Superior temporal gyrus (tissue), 1 donor: ENCODE data around the gene SCD.

Source experiments
- DNase-seq: peaks from one replicate; pipeline ENCODE4 v3.0.0-alpha.2; 2016; ENCODE audit errors: extremely low spot score

SCD gene

DNA sequence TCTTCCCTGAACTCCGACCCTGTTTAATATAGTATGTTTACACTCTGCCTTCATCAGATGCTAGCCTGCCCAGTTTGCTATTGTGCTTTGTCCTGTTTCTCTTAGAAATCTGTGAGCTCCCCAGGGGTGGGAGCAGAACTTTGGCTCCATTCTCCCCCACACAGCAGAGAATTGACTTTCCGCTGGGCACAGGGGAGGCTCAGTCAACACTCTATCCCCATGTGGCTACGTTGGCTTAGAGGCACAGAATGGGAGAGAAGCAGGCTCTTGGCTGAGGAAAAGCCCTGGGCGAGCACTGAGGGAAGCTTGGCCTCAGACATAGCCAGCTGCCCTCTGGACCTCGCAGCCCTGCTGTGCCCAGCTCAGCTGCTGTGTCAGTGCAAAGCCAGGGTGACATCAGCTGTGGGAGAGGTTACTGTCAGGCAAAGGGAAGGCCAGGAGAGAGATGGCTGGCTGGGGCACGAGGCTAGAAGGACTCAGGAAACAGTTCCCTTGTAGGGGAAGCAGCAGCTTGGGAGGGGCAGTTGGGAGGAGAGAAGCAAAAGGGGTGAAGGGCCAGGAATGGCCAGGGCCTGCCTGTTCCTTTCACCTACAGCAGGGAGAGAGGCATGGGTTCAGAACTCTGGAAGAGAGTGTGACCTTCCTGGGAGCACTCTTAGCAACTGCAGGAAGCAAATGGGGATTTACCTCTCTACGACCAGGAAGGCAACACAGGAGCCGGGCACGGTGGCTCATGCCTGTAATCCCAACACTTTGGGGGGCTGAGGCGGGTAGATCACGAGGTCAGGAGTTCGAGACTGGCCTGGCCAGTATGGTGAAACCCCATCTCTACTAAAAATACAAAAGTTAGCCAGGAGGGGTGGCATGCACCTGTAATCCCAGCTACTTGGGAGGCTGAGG, 5.8 kb upstream of the SCD start:
- DNase-seq: peak; percentile 89

DNA sequence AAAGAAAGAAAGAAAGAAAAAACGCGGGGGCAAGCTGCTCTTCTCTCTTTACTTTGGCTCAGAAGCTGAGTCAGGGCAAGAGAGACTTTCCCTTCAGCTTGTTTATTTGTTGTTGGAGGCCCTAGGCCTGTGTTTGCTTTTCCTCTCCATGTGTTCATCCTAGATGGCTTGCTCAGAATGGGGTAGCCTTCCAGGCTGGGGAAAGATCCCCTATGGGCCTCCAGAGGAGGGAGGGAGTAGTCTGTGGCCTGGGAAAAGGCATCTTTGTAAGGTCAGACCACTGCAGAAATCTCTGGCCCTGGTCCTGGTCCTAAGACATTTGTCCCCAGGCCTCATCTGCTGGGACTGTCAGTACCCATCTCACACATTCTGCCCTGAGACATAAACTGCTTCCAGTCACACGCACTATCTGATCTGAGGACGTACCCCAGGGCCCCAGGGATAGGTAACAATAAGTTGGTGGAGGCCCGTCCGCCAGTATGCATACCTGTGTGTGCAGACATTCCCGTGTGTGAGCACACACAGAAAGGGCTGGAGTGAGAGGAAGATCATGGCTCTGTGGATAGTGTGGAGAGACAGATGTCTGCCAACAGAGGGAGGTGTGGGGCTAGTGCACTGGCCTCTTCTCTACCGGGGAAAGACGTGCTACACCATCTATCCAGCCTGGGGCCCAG, 4.9 kb upstream of the SCD start:
- DNase-seq: peak; percentile 68

DNA sequence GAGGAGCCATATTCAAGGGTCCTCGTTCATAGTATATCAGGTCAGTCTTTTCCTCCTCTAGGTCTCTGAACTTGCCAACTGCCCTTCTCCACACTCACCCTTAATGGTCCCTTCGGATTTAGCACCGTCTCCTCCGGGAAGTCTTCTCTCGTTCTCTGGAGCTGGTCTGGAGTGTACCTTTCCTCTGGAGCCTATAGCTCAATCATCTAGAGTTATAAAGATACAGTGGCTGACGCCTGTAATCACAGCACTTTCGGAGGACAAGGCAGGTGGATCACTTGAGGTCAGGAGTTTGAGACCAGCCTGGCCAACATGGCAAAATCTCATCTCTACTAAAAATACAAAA, 4.4 kb upstream of the SCD start:
- no peak for DNase-seq

DNA sequence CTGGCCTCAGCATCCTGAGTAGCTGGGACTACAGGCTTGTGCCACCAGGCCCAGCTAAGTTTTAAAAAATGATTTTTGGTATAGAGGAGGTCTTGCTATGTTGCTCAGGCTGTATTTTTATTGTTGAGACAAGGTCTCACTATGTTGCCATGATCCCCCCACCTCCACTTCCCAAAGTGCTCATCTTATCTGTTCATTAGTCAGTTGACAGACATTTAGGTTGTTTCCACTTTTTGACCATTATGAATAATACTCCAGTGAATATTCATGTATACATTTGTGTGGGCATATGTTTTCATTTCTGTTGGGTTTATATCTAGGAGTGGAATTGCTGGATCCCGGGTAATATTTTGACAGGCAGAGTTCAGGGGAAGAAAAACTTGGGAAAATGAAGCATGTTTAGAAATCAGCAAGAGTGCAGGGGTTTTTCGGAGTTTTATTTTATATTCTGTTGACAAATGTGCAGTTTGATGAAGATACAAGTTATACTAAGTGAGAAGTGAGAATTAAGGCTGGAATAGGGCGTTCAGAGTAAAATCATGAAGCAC, 2.7 kb upstream of the SCD start:
- no peak for DNase-seq

DNA sequence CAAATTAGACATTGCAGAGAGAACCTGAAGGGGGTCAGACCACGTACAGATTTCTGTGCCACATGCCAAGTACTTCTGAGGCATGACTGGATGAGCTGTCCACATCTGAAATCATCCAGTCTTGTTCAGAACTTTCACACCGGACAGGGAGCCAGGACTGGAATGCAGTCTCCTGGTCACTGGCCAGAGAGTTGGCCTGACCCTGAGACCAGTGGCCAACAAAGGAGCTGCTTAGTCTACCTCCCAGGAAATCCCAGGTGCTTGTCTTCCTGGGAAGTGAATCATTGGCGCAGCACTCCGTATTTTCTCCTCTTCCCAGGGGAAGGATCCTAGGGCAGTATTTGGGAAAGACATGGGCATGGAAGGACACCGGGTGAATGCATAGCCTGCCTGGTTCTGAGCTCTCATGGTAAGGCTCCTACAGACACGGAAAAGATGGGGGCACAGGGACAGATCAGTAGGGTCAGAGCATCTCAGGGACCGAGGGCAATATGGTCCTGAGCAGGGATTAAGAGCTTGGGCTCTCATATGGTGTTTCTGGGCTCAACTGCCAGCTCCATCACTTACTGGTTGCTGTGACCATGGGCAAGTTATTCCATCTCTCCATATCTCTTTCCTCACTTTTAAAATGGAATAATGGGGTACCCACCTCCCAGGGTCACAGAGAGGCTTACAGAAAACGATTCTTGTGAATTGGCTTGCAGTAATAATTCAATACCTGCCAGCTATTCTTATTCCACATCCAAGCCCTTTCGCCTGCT, 1.3 kb upstream of the SCD start:
- DNase-seq: no peak

DNA sequence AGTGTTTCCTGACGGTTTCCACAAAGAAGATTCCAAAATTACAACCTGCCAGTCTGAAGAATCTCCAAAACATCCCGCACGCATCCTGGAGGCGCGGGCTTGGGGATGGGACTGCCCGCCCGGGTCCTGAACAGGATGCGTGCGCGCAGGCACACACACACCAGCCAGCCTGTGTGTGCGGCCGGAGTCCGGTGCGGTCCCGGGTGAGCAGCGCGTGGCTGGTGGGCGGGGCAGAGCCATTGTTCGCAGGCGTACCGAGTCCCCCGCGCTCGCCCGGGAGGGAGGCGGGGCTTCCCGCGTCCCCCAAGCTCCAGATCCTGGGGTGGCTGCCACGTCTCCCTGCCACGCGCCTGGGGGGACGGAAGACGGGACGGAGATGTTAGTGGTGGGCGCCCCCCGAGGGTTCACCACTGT, 675 bp upstream of the SCD start:
- peak; percentile 74 for DNase-seq

DNA sequence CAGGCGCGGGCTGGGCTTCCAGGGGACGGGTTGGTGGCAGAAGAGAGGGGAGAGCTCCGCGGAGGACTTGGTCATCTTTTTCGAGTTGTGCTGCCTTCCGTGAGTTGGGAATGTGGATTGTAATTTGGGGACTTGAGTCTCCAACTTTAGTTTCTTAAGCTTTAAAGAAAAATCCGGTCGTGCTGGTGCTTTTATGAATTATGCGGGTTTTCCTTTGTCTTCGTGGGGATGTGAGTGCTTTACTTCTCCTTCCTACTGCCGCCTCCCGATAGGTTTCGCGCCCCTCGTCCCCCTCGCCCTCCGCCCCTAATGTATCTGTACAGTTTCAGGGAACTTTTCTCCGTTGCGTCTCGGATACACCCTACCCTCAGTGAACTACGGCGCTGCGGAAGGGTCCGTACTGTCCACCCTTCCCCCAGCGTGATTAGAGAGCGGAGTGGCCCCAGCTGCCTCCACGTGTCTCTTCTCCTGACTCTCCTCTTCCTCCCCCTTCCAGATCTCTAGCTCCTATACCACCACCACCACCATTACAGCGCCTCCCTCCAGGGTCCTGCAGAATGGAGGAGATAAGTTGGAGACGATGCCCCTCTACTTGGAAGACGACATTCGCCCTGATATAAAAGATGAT, 649 bp downstream of the SCD start:
- no peak for DNase-seq

DNA sequence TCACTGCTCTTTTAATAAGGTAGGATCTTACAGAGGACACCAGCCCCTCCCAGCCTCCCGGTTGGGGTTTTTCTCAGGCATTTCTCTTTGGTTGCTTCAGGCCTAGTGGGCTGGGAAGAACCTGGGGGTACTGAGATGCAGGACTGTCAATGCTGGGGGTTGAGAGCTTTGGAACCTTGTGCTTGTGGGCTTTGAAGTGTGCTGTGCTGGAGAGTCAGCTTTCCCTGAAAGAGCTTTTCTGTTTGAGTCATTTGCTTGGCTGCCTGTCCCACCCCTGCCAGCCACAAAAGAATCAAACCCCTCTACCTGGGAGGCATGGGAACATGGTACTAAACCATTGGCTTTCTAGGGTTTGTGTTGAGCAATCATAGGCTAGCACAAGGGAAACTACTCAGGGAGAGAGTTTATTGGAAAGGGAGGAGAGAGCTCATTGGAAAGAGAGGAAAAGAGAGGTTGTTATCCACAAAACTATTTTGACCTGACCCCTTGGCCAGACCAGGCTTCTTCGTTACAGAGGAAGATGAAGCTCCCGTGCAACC, 1.4 kb downstream of the SCD start:
- DNase-seq: no peak

DNA sequence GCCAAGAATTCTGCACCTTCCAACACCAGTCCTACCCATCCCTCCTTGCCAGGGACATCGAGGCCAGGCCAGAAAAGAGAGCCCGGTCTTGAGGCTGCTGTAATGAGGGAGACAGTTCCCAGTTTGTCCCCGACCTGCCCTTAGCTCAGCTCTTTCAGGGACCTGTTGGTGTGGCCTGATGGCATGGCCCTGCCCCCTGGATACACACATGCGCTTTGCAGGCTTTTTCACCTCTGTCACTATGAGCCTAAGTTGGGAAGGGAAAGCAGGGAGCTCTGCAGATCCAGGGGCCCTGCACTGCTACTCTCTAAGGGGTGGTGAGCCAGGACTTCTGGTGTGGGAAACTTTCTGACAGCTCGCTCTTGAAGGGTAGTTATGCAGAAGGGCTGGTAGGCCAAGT, 2.1 kb downstream of the SCD start:
- no peak for DNase-seq

DNA sequence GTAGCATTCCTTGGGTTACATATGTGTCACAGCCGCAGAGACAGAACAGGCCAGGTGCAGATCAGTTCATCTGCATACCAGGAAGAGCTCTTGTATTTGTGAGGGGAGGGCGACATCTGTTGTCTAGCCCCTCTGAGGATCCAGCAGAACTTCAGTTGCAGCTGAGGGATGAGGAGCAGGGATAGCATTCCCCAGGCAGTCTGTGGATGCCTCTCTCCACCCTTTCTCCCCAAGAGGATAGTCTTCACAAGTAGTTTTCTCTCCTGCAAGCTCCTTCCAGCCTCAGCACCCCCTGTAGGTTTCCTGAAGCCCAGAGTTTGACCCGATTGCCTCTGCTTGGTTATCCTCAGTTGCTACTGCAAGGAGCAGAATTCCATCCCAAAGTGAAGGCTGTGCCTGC, 2.6 kb downstream of the SCD start:
- no peak for DNase-seq

DNA sequence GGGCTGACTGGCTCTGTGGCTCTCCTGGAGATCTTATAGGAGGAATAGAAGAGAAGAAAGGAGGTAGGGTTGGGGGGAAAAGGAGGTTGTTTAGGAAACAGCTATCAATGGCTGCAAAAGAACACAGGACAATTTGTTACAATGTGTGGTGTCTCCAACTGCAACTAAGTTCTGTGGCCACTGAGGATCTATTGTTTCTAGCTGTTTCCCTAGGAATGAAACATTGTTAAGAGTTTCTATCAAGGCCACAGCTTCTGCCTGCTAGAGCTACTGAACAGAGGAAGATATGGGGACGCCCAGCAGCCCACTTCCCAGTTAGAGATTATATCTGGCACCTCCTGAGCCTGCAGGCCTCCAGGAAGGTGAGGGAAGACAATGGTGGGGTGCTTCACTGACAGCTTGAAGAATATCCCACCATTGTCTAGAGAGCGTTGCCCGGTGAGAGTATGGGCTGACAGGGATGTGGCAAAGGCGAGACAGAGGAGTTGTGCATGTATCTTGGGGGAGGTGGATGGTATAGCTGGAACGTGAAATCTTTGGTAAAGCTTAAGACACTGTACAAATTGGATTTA, 4.0 kb downstream of the SCD start:
- DNase-seq: peak; percentile 78

DNA sequence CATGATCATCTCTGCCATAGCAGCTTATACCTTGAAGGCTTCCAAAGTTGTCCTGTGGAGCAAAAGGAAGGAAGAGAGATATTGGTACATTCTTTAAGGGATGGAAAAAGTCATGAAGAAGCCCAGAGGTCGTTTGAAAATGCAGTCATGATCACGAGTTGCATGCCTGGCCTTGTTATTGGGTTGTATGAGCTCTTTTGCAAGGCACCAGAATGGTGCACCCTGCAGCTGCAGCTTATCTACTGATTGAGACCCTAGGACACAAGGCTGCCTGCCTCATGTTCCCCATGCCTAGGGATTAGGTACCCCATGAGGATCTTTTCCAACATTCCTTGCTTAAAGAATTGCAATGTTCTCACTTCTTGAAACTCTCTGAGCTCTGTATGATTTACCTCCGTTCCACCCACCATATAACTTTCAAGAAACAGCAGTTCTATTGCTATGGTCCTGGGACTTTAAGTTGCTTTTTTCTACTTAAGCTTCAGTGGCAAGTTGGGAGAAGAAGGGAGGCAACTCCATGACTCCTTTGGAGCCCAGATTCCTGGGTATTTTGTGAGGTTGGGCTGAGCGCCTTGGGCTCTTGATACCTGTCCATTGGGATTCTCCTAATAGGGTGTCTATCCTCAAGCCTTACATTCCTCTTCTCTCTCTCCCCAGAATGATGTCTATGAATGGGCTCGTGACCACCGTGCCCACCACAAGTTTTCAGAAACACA, 6.9 kb downstream of the SCD start:
- no peak for DNase-seq

DNA sequence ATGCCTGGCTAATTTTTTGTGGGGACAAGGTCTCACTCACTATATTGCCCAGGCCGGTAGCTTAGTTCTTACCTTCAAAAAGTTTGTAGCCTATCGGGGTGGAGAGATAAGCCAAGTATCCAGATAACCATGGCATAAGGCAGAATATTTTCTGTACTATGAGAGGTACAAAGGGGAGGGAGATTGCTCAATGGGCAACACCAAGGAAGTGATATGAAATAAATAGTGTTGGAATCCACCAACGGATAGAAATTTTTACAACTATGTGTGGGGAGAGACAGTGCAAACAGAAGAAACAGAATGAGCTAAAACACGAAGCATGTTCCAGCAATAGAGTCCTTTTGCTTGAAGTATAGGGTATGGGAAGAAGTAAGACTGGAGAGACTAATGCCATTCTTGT, 8.1 kb downstream of the SCD start:
- DNase-seq: no peak

DNA sequence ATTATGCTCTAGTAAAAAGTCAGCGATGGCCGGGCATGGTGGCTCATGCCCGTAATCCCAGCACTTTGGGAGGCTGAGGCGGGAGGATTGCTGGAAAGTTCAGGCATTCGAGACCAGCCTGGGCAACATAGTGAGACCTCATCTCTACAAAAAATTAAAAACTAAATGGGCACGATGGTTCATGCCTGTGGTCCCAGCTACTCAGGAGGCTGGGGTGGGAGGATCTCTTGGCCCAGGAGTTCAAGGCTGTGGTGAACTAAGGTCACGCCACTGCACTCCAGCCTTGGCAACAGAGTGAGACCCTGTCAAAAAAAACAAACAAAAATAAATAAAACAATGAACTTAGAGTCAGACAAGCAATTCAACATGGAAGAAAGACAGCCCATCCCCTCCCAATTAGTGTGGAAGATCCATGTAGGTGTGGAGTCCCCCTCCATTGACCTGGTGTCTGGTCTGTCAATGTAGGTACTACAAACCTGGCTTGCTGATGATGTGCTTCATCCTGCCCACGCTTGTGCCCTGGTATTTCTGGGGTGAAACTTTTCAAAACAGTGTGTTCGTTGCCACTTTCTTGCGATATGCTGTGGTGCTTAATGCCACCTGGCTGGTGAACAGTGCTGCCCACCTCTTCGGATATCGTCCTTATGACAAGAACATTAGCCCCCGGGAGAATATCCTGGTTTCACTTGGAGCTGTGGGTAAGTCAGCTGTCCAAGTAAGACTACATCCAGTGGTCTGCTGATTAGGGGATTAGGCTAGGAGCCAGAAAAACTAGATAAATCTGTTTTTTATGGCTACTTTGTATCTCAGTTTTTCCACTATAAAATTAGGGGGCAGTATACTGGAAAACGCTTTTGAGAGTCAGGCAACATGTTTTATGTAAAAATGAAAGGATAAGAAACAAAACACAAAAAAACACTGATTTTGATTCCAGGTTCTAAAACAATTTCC, 9.3 kb downstream of the SCD start:
- DNase-seq: no peak

DNA sequence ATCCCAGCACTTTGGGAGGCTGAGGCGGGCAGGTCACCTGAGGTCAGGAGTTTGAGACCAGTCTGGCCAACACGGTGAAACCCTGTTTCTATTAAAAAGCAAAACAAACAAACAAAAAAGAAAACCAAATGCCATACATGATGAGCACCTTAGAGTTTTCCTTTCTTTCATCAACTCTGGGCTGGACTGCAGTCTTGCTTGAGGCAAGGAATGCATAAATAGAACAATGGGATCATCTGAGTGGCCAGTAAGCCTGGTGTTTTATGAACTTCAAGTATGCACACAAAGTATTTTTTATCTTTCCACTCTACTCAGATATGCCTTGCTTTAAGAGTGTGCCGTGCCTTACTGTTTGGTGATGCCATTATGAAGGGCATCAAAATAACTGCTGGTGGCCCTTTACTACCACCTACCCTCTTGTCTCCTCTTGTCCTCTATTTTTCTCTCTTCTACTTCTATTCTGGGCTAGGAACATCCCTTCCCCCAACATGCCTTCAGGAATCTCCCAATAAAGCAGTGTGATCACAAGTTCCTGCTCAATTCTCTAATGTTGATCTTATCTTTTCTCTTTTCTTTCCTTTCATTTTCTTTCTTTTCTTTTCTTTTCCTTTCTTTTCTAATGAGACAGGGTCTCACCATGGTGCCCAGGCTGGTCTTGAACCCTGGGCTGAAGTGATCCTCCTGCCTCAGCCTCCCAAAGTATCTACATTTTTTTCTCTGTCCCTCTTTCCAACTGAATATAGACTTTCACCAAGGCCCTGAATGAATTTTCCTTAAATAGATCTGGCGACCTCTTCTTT, 10.2 kb downstream of the SCD start:
- no peak for DNase-seq

DNA sequence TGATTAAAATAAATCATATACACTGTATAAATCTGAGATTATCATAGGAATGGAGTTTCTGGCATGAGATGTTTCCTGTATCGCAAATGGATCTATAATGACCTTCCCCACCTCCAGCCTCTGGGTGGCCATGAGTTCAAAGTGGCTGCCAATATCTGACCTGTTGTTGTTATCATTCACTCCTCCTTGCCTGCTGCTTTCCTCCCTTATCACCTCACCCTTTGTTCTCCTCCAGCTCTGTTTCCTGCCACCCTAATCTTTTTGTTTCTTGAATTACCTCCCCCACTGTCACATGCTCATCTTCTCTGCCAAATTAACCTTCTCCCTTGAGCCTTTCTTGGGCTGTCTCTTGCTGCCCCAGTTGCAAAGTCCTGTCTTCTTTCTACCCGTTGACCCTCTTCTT, 12.0 kb downstream of the SCD start:
- no peak for DNase-seq

DNA sequence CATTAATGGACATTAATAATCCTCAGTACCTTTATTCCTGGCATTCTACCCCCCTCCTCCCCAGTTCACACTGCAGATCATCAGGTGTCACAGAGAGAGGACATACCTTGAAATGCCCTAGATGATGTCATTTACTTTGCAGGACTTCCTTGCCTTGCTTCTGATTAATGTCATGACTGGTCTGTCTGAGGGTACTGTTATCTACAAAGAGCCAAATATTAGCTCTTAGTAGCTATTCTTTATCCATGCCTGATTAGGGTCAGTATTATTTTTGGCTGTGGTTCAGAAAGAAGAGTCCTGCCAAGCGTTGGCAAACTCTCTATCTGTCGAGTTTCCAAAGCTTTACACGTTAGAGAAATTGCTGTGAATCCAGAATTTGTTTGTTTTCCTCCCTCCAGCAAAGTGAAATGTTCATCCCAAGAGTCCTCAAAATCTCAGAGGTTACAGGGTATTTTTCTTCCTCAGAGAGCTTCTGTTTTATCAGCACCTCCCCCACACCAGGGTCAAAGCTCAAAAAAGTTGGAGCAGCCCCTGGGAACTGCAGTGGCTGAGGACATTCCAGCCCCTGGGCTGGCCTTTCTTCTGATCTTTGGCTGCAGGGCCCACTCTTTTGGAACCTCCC, 12.6 kb downstream of the SCD start:
- DNase-seq: no peak

DNA sequence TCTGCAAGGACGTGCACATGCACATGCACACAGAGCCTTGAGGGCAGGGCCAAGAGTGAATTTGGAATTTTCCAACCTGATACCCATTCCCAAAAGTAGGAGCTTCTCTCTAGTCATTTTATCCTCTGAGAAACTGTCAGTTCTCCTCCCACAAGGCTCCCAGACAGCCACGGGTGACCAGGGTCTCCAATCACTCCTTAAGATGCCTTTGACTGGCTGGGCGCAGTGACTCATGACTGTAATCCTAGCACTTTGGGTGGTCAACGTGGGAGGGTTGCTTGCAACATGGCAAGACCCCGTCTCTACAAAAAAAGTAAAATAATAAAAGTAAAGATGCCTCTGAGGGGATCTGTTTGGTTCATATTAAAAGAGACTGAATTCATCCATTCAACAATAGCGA, 13.2 kb downstream of the SCD start:
- no peak for DNase-seq
